H1 (cell line): Measurements from ENCODE around the gene GNLY. TPM values are rescaled to one million over a fixed set of nuclear protein-coding genes. Genes with fewer than 3 reads are reported as not detected.

Experiments used
- HDAC6 ChIP-seq: IDR thresholded peaks from one replicate; pipeline ENCODE4 v1.7.1; 2012; ENCODE audit warnings: low read depth, mild to moderate bottlenecking, inconsistent platforms, low read length, moderate library complexity
- SAP30 ChIP-seq: fragments of 300-600 bp; sonication (generic); IDR thresholded peaks from 2 replicates; pipeline ENCODE4 v1.7.1; 2012; ENCODE audit warnings: low read length, moderate library complexity, mild to moderate bottlenecking, inconsistent platforms; ENCODE audit not compliant: insufficient read depth, insufficient replicate concordance
- SP1 ChIP-seq: IDR thresholded peaks from 2 replicates; pipeline ENCODE4 v1.6.1; 2011; ENCODE audit warnings: low read depth, low read length
- SUZ12 ChIP-seq: fragments of 200-600 bp; sonication (generic); IDR thresholded peaks from 2 replicates; pipeline ENCODE4 v1.6.1; 2012; ENCODE audit warnings: mild to moderate bottlenecking, inconsistent platforms, low read length, moderate library complexity, mixed read lengths
- YY1 ChIP-seq: IDR thresholded peaks from 2 replicates; pipeline ENCODE4 v1.6.1; 2011; ENCODE audit warnings: low read depth, mild to moderate bottlenecking, low read length
- ZNF274 ChIP-seq: IDR thresholded peaks from 2 replicates; pipeline ENCODE4 v1.7.0; 2012; ENCODE audit warnings: low read length, borderline replicate concordance; ENCODE audit errors: extremely low read depth
- polyA plus RNA-seq, 7 experiments: library from polyadenylated mRNA; depleted of rRNA in 3 of 7; stranded (reverse) in 5 of 7; unstranded in 2 of 7; fragments of >200 nt in 5 of 7; fragments of 200-250 nt in 2 of 7; gene quantifications; 1 replicate in 5 of 7; 2 replicates in 1 of 7; 4 replicates in 1 of 7; pipeline versions ENCODE4 v1.2.1 to v1.2.3, GENCODE V29; 2011 to 2013; ENCODE audit warnings: missing spikeins in 2 of 7, mixed read lengths in 2 of 7
- total RNA-seq: library from RNA; stranded (reverse); fragmentation: NEBNext Ultra II Directional; extraction: Animal tissue kit (Norgen Biotek cat#: 25700); gene quantifications from 2 replicates; pipeline ENCODE4 v1.2.1, GENCODE V29; 2021

GNLY gene
- total and polyA plus RNA-seq, 2 of the 8 experiments (the other 6 are each of a cell fraction or from before 2014, with no cell fraction given): 0.03 TPM; not detected in 1

GRCh38 chr2:85698184-85698879, 4.2 kb downstream of the GNLY start (continued):
- no peak for TF ChIP-seq SAP30
- TF ChIP-seq SUZ12: no peak
- TF ChIP-seq ZNF274: no peak
- no peak for TF ChIP-seq HDAC6
- TF ChIP-seq SP1: no peak
- TF ChIP-seq YY1: no peak
